G401.6 (cell line): ENCODE results near the gene FKBP2.
A peak's percentile ranks its signal among the peaks of the same experiment; 100 is the strongest.

Experiments
- FAIRE-seq: peaks from 2 replicates; lab custom pipeline; 2012; peaks lifted over from hg19 to GRCh38; lab: Jason Lieb, UNC

Gene FKBP2

DNA sequence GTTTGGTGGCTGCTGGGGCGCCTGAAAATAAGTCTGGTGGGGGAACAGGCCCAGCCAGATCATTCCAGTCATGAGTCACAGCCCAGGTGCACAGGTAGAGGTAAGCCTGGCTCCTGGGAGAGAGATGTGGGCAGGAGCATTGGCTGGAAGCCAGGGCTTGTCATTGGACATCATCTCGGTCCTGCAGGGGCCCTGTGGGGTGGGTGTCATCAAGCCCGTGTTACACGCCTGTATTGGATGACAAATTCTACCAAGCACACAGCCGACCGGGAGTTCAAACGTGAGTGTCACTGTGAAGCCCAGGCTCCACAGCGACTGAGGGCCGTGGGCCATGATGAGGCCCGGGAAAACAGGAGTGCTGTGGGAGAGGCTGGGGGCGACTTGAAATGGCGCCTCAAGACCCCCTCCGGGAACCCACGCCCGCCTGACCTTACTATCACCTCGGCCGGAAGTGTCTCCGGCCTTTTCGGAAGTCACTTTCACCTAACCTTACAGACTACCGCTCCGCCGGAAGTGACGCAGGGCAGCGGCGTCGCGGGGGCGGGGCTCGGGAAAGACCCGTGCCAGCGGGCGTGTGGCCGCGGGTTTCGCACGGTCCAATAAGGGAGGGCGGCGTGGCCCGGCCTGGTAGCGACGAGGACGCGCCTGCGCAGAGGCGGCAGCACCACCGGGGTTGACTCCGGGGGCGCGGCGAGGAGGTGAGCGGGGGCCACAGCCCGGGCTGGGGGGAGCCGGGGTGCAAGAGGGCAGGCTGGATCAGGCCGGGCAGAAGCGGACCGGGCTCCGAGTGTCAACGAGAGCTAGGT, at the start of gene FKBP2:
Gene FKBP2, plus strand, starts transcription at position 661 of the 806 bp plus-strand sequence. CDS start 1,293 bp downstream, outside the sequence.
- FAIRE-seq: peak; percentile 61

DNA sequence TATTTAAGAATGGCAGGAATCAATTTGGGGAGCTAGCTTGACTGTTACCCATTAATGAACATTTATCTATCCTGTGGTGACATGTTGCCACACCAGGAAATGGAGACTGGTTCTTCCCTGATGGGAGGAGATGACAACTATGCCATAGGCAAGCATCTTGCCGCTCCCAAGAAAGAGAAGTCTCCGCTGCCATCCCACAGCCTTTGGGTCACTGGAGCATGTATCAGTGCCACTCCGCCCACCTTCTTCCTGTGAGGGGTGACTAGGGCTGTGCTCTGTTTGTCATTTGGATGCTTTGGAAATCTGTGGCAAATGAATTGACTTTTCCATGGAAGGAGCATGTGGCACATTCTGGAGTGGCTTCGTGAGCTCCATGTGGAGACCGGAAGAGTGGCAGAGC, 48.5 kb upstream of the FKBP2 start:
- no peak for FAIRE-seq

DNA sequence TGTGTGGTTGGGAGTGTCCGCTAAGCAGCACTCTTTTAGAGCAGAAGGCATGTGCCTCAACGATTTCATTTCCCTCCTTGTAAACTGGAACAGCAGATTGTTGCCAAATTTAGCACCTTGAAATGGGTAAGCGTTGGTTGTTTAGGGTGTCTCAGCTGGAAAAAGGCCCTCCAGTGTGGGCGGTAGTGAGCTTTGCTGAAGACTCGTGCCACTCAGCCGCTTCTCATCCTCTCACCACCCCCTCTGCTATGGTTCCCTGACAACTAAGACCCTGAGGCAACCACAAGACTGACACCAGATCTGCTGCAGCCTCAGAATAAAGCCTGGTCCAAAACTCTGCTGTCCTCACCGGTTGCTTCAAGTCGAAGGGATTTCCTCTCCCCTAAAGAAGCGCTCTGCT, 44.3 kb upstream of the FKBP2 start:
- no peak for FAIRE-seq

GRCh38 chr11:64198511-64198910, 42.4 kb upstream of the FKBP2 start:
- FAIRE-seq: no peak

DNA sequence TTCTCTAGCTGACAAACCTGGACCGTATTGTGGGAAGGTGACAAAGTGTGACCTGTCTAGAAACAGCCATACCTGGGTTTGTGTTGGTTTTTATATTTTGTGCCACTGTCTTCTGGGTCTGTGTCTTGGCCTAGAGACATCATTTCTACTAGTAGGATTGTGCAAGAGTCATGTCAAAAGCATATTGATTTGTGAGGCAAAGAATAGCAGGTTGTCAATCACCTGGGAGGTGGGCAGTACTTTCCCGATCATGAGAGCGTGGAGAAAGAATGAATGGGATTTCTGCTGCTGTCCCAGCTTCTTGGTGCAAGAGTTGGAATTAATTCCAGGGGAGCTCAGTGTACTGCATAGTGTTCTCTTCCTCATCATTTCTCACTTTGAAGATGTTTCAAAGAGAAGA, 39.4 kb upstream of the FKBP2 start:
- no peak for FAIRE-seq

DNA sequence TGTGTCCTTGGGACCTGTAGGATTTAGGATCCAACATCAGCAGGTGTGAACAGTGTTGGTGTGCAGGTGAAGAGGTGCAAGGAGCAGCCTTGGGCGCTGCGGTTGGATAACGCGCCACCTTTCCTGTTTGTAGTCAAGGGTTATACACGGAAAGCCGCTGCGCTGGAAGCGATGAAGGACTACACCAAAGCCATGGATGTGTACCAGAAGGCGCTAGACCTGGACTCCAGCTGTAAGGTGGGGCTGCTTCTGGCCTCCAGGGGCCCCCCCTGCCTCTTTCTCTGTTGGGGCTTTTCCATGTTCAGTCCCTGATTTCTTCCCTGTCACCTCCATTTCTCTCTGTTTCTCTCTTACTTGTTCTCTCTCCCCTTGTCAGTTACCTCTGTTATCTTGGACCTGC, 37.9 kb upstream of the FKBP2 start:
- no peak for FAIRE-seq

DNA sequence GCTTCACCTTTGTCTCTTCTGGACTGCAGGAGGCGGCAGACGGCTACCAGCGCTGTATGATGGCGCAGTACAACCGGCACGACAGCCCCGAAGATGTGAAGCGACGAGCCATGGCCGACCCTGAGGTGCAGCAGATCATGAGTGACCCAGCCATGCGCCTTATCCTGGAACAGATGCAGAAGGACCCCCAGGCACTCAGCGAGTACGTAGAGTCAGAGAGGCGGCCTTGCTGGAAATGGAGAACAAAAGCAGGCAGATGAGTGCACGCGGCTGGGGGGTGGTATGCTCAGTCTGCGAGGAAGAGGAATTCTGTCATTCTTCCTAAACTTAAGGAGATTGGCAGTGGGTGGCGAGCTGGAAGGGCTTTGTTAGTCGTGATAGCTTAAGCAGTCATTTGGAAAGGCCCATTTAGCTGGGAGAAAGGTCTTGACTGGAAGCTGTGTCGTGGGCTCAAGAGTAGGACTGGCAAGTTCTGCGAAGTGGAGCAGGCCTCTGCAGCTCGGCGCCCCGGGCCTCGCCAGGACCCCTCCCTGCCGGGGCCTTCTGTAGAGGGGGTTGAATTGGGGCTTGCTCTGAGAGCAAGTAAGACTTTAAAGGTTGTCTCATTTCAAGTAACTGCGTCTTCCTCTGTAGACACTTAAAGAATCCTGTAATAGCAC, 37.3 kb upstream of the FKBP2 start:
- FAIRE-seq: no peak

DNA sequence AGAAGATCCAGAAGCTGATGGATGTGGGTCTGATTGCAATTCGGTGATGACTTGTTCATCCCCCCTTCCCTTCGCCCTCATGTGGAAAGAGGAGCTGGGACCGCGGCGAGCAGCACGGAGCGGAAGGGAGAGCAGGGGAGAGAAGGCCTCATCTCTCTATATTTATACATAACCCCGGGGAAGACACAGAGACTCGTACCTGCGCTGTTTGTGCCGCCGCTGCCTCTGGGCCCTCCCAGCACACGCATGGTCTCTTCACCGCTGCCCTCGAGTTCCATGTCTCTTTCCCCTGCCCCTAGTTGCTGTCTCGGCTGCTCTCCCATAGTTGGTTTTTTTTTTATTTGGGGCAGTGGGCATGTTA, 36.8 kb upstream of the FKBP2 start:
- FAIRE-seq: no peak

DNA sequence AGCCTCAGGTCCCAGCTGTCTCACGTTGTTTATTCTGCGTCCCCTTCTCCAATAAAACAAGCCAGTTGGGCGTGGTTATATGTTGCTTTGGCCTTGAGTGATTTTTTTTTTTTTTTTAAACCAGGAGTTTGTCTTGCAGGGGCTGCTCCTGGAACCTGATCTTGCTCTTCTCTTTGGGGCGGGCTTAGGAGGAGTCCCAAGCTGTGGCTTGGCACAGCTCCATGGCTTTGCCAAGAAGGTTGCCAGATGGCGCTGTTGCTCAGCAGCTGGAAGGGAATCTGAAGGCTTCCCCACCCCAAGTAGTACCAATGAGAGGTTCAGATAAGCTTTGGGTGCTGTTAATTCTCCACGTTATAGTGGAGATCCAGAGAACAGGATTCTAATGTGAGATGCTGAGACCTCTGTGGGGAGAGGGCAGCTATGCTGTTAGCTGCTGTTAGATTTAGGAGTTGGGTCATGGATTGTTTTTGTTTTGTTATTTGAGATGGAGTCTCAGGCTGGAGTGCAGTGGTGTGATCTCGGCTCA, 36.4 kb upstream of the FKBP2 start:
- FAIRE-seq: peak; percentile 93

DNA sequence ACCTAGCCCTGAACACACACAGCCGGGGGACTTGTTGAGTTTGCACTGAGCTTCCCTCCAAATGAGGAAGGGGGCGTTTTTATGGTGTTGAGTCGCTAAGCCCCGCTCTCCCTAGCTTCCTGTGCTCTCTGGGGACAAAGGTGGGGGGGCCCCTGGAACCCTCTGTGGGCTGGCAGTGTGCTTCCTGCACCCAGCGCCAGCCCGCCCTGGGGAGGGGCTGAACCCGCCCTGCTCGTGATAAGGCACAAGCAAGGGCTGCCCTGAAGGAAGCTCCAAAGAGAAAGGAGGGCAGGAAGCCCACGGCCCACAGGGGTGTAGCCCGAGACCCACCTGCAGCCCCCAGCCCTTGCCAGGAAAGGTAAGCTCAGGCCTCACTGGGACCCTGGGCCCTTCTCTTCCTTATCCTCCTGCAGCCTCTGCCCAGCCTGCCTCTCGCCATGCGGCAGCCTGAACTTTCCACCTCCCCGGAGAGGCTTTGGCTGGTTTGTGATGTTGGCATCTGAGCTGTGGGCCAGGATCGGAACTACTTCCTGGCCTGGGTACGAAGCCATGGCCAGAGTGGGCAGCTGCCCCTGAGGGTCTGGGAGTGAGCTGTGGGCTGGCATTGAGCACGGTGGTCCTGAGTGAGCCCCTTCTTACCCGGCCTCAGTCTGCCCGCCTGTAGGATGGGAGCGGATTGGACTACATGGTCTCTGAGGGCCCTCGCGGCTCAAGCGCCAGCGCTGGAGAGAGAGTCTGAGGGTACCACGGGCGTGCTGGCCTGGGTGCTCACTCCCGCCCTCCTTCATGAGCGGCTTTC, 34.2 kb upstream of the FKBP2 start, which contains the start of gene FERMT3:
Gene FERMT3, plus strand, starts transcription at position 265 of the 799 bp plus-strand sequence. CDS start 644 bp downstream, outside the sequence.
- FAIRE-seq: no peak

GRCh38 chr11:64207256-64208085, 33.4 kb upstream of the FKBP2 start:
- FAIRE-seq: no peak

DNA sequence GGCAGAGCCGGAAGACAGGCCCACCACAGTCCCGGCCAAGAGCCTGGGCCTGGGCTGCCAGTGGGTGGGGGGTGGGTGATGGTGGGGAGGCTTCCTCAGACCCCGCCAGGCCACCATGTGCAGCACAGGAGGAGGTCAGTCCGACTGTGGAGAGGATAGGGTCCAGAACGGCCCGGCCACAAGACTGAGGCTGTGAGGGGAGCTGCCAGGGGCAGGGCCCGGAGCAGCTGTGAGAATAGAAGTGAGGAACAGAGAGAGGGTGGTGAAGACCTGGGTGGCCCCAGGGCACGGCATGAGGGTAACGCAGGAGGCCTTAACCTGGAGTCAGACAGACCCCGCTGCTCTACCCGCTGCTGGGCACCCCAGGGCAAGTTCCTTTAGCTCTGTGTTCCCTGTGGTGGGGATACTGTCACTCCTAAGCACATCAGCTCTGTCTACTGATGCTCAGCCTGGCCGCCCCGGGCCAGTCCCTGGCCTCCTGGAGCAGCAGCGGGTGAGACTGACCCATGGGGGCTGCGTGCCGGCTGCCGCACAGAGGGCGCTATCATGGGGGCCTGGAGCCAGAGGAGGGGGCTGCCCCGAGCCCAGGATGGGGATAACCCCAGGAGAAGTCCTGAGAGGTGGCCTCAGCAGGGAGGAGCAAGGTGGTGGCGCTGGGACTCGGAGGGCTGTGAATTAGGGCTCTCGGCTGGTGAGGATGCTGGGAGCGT, 32.7 kb upstream of the FKBP2 start:
- FAIRE-seq: no peak

GRCh38 chr11:64208796-64209562, 31.9 kb upstream of the FKBP2 start:
- no peak for FAIRE-seq

DNA sequence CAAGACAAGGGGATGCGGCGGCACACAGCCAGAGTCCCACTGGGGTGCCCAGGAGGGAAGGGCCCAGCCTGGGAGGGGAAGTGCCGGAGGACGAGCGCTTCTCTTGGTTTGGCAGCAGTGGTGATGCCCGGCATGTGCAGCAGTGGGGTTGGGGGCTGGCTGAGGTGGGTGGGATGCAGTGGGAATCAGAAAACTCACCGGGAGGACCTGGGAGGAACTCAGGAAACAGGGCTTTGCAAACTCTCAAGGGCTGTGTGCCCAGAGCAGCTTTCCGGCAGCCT, 31.4 kb upstream of the FKBP2 start:
- FAIRE-seq: no peak

- no peak for FAIRE-seq
Measured at GRCh38 chr11:64210301-64211020, 30.4 kb upstream of the FKBP2 start.

- no peak for FAIRE-seq
Measured at GRCh38 chr11:64211181-64211872, 29.6 kb upstream of the FKBP2 start.

DNA sequence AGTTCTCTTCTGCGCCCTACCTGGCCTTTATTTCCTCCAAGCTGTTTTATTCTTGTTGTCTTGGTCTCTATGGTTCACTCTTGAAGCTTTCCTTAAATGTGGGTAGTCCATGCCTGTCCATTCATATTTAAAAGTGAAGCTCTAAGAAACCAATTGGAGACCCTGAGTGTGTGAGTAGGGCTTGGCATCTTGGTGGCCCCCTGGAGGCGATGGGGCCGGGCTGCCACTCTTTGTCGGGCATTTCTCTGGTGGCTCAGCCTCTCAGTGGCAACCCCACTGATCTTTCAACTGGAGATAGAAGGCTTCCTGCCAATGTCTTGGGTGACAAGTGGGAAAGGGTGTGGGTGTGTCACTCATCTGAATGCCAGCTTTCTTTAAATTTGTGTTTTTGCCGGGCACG, 24.0 kb upstream of the FKBP2 start:
- FAIRE-seq: no peak

DNA sequence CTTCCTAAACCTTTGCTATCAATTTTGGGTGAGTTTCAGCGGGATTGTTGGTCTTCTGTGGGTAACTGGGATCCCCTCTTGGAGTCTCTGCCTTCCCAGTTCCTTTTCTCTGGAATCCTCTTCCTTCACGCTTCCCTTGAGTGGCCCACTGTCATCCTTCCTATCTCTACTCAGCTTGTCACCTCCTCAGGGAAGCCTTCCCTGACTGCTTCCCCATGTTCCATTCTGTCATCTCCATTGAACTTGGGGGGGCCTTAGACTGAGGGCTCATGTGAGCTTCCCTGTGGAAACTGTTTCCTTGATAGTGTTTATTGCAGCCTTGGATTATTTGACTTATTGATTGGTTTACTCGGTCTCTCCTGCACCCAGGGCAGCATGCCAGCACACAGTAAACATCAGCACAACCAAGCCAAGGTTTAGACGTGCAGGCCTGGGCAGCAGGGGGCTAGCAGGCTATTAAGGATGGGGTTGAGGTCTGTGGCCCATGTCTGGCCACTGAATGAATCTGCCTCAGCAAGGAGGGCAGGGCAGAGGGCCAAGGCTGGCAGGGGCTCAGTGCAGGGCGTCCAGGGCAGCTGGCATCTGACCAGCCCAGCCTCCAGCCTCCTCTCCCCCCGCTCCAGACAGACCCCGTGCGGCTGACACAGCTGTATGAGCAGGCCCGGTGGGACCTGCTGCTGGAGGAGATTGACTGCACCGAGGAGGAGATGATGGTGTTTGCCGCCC, 22.1 kb upstream of the FKBP2 start:
- FAIRE-seq: no peak

- no peak for FAIRE-seq
Measured at GRCh38 chr11:64219354-64219684, 21.6 kb upstream of the FKBP2 start.
